Esophagus muscularis mucosa (tissue), 4 donors: ENCODE measurements around the gene C6orf62. TPM values are rescaled to one million over a fixed set of nuclear protein-coding genes. Genes with fewer than 3 reads are reported as not detected.

Experiments used
- DNase-seq: peaks from one replicate; pipeline ENCODE4 v3.0.0-alpha.2; 2017; ENCODE audit errors: extremely low spot score
- H3K27ac ChIP-seq, 4 donors: fragments of 200-600 bp; sonication (generic); replicated peaks in 1 of 4; 1 replicate in 3 of 4; 2 replicates in 1 of 4; pipeline ENCODE4 v1.5.1; 2016 to 2019; ENCODE audit warnings: mild to moderate bottlenecking in 1 of 4
- H3K27me3 ChIP-seq, 4 donors: fragments of 200-600 bp; sonication (generic); one replicate each; pipeline versions ENCODE4 v1.5.1 to v1.6.0; 2016 to 2019
- H3K36me3 ChIP-seq, 4 donors: fragments of 200-600 bp; sonication (generic); one replicate each; pipeline ENCODE4 v1.5.1; 2016 to 2019
- H3K4me1 ChIP-seq, 4 donors: fragments of 200-600 bp; sonication (generic); one replicate each; pipeline ENCODE4 v1.5.1; 2016 to 2019
- H3K4me3 ChIP-seq, 4 donors: fragments of 200-600 bp; sonication (generic); 1 replicate in 2 of 4; 2 replicates in 2 of 4; pipeline ENCODE4 v1.5.1; 2016 to 2019; ENCODE audit warnings: mild to moderate bottlenecking in 4 of 4, moderate library complexity in 1 of 4
- H3K9me3 ChIP-seq, 4 donors: fragments of 200-600 bp; sonication (generic); 1 replicate in 3 of 4; 2 replicates in 1 of 4; pipeline ENCODE4 v1.5.1; 2016 to 2019
- EP300 ChIP-seq: sonication (generic); formaldehyde crosslinking; IDR thresholded peaks from one replicate; pipeline ENCODE4 v1.6.1; 2017; ENCODE audit warnings: antibody characterized with exemption
- POLR2A ChIP-seq: fragments of 450-650 bp; IDR thresholded peaks from one replicate; pipeline ENCODE4 v1.6.1; 2017; ENCODE audit warnings: antibody characterized with exemption, moderate library complexity, mild to moderate bottlenecking, low read depth
- POLR2AphosphoS5 ChIP-seq, 2 donors: sonication (generic); formaldehyde crosslinking; IDR thresholded peaks; one replicate each; pipeline ENCODE4 v1.6.1; 2017; ENCODE audit warnings: antibody characterized with exemption in 2 of 2
- WGBS: methylation state at CpG from one replicate; pipeline ENCODE4 v1.1.5; 2018; 5-methylcytosine and 5-hydroxymethylcytosine counted together
- intact Hi-C: fragments of 100-400 bp; cut with DNase I; formaldehyde crosslinking; loops from one replicate; pipeline ENCODE4 v1.15.1; 2023
- total RNA-seq, 4 donors: library from RNA; depleted of rRNA; stranded (reverse); fragments of >200 nt; gene quantifications; one replicate each; pipeline versions ENCODE4 v1.1.0 to v1.2.1, GENCODE V29; 2016
- TF ChIP-seq, protein P1 (sequence below), 3 experiments: fragments of 200-600 bp in 2 of 3; fragments of 450-650 bp in 1 of 3; sonication (generic) in 2 of 3; IDR thresholded peaks; one replicate each; pipeline ENCODE4 v1.5.1; 2017 to 2019; ENCODE audit warnings: antibody characterized with exemption in 3 of 3, mild to moderate bottlenecking in 2 of 3, moderate library complexity in 1 of 3

The C6orf62 gene
- total RNA-seq, 4 donors from 2014 or later, result 30.7 to 50.5 (median 40.9) TPM

- no peak for DNase-seq
- WGBS, result 83% methylated on average over 2 of the region's 2 CpGs
- peaks cover 0 to 7% (median 0%) of the 10 kb centered on the region in 4 donors for H3K4me1 ChIP-seq
- H3K9me3 ChIP-seq, result no peaks in the 10 kb centered on the region
- H3K27me3 ChIP-seq, result no peaks in the 10 kb centered on the region
- H3K4me3 ChIP-seq, result no peak overlapping the region
- intact Hi-C loops, result no loop called here
- TF ChIP-seq POLR2A (no peak), POLR2AphosphoS5 (IDR thresholded peaks at IDR 0.05) (no peak), EP300 (no peak)
- TF ChIP-seq, protein P1, sequence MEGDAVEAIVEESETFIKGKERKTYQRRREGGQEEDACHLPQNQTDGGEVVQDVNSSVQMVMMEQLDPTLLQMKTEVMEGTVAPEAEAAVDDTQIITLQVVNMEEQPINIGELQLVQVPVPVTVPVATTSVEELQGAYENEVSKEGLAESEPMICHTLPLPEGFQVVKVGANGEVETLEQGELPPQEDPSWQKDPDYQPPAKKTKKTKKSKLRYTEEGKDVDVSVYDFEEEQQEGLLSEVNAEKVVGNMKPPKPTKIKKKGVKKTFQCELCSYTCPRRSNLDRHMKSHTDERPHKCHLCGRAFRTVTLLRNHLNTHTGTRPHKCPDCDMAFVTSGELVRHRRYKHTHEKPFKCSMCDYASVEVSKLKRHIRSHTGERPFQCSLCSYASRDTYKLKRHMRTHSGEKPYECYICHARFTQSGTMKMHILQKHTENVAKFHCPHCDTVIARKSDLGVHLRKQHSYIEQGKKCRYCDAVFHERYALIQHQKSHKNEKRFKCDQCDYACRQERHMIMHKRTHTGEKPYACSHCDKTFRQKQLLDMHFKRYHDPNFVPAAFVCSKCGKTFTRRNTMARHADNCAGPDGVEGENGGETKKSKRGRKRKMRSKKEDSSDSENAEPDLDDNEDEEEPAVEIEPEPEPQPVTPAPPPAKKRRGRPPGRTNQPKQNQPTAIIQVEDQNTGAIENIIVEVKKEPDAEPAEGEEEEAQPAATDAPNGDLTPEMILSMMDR (IDR thresholded peaks at IDR 0.05), result no peak
- no peak overlapping the region for H3K27ac ChIP-seq
- H3K36me3 ChIP-seq, result peaks cover 0 to 5% (median 0%) of the 10 kb centered on the region in 4 donors
Observed at GRCh38 chr6:24692848-24693592, 25.9 kb downstream of the C6orf62 start.

- intact Hi-C loops, result no loop called here
- TF ChIP-seq, protein P1 (IDR thresholded peaks at IDR 0.05), result no peak
- no peak for TF ChIP-seq POLR2A
- no peak overlapping the region for H3K4me3 ChIP-seq
- DNase-seq, result no peak
- no peak overlapping the region for H3K27ac ChIP-seq
- no peaks in the 10 kb centered on the region for H3K27me3 ChIP-seq
- H3K36me3 ChIP-seq, result peaks cover 0 to 5% (median 2%) of the 10 kb centered on the region in 4 donors
- 98% methylated on average over 3 of the region's 3 CpGs for WGBS
- no peaks in the 10 kb centered on the region for H3K9me3 ChIP-seq
- H3K4me1 ChIP-seq, result peaks cover 0 to 7% (median 0%) of the 10 kb centered on the region in 4 donors
Observed at GRCh38 chr6:24692415-24692814, 26.5 kb downstream of the C6orf62 start.

DNA sequence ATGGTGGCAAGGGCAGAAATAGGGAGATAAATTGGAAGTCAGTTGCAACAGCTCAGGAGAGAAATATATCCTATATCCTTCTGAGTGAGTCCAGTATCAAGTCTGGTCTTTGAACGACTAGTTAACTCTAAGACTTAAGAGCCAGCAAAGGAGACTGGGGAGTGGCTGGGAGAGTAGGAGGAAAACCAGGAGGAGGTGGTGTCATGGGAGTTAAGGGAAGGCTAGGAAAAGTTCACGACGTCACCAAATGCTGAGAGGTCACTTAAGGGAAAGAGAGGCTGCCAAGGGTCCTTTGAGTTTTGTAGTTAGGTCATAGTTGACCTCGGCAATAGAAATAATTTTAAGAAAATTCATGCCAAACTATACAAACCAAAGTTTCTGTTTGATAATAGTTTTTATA, 27.0 kb downstream of the C6orf62 start:
- no peak for TF ChIP-seq POLR2A
- TF ChIP-seq, protein P1 (IDR thresholded peaks at IDR 0.05), result no peak
- no peak for TF ChIP-seq EP300
- TF ChIP-seq POLR2AphosphoS5 (IDR thresholded peaks at IDR 0.05), result no peak
- Histone ChIP-seq H3K4me3 (no peak overlapping the region), H3K36me3 (peaks cover 0 to 5% (median 2%) of the 10 kb centered on the region in 4 donors), H3K4me1 (peaks cover 0 to 7% (median 0%) of the 10 kb centered on the region in 4 donors), H3K27me3 (no peaks in the 10 kb centered on the region), H3K9me3 (no peaks in the 10 kb centered on the region), H3K27ac (no peak overlapping the region)
- intact Hi-C loops, result no loop called here
- 66% methylated on average over 4 of the region's 4 CpGs for WGBS
- no peak for DNase-seq

- no peaks in the 10 kb centered on the region for H3K27me3 ChIP-seq
- peaks cover 0 to 7% (median 0%) of the 10 kb centered on the region in 4 donors for H3K4me1 ChIP-seq
- peaks cover 0 to 5% (median 2%) of the 10 kb centered on the region in 4 donors for H3K36me3 ChIP-seq
- H3K9me3 ChIP-seq, result no peaks in the 10 kb centered on the region
- H3K27ac ChIP-seq, result no peak overlapping the region
- no peak for TF ChIP-seq POLR2A
- TF ChIP-seq EP300, result no peak
- TF ChIP-seq, protein P1 (IDR thresholded peaks at IDR 0.05), result no peak
- no peak for TF ChIP-seq POLR2AphosphoS5 (IDR thresholded peaks at IDR 0.05)
- H3K4me3 ChIP-seq, result no peak overlapping the region
- WGBS, result 88% methylated on average over 3 of the region's 3 CpGs
- no peak for DNase-seq
- intact Hi-C loops, result no loop called here
Observed at GRCh38 chr6:24691550-24691949, 27.4 kb downstream of the C6orf62 start.

DNA sequence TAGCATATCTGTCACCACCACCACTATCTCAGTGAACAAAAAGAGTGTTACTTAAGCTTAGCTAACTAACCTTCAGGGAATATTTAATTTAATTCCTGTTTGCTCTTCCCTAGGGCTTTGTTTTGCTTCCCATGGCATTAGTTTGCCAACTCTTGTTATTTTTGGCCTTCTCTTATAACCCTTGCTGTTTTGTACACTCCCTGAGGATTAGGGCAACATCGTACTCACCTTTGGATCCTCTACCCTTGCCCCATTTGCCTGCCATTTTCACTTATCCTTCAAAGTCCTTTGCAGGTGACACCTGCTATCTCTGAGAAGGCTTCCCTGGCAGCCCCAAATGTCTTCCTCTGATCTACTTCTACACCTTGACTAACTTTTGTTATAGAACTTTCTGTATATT, 28.4 kb downstream of the C6orf62 start:
- intact Hi-C loops, result no loop called here
- DNase-seq, result no peak
- WGBS, result 80% methylated on average over 1 of the region's 1 CpG
- no peak overlapping the region for H3K27ac ChIP-seq
- H3K4me3 ChIP-seq, result no peak overlapping the region
- peaks cover 0 to 5% (median 0%) of the 10 kb centered on the region in 4 donors for H3K4me1 ChIP-seq
- no peaks in the 10 kb centered on the region for H3K9me3 ChIP-seq
- H3K36me3 ChIP-seq, result peaks cover 0 to 5% (median 2%) of the 10 kb centered on the region in 4 donors
- TF ChIP-seq POLR2A, result no peak
- no peaks in the 10 kb centered on the region for H3K27me3 ChIP-seq
